ENCODE results near the gene RBL2. TPM values are rescaled to one million over a fixed set of nuclear protein-coding genes. Genes with fewer than 3 reads are reported as not detected.
A peak's percentile ranks its signal among the peaks of the same experiment; 100 is the strongest.

RBL2 gene
- total and polyA plus RNA-seq, 2 of the 13 experiments (the other 11 are each of a cell fraction or from before 2014, with no cell fraction given), result 41.2 to 60.9 TPM

DNA sequence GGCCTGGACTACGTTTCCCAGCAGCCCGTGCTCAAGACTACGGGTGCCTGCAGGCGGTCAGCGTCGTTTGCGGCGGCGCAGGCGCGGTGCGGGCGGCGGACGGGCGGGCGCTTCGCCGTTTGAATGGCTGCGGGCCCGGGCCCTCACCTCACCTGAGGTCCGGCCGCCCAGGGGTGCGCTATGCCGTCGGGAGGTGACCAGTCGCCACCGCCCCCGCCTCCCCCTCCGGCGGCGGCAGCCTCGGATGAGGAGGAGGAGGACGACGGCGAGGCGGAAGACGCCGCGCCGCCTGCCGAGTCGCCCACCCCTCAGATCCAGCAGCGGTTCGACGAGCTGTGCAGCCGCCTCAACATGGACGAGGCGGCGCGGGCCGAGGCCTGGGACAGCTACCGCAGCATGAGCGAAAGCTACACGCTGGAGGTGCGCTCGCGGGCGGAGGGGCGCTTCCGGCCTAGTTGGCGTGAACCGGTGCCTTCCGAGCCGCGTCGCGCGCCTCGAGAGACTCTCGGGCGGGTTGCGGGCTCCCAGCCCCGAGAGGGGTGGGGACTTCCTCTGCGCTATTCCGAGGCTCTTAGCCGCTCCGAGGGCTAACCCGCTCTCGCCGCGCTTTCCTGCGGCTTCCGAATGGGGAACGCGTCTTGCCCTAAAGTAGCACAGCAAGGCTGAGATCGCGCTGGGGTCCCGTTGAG is at the start of gene RBL2 (continued):
- peak; percentile 71; the same call in 1 of the 2 replicates for TF ChIP-seq ZNF138 (CRISPR knock-in tag; IDR thresholded peaks at IDR 0.05; ENCODE audit: low read depth)
- peak; percentile 96; the same call in 1 of the 2 replicates for TF ChIP-seq AHR (CRISPR knock-in tag; IDR thresholded peaks at IDR 0.05)
- TF ChIP-seq, protein P1, sequence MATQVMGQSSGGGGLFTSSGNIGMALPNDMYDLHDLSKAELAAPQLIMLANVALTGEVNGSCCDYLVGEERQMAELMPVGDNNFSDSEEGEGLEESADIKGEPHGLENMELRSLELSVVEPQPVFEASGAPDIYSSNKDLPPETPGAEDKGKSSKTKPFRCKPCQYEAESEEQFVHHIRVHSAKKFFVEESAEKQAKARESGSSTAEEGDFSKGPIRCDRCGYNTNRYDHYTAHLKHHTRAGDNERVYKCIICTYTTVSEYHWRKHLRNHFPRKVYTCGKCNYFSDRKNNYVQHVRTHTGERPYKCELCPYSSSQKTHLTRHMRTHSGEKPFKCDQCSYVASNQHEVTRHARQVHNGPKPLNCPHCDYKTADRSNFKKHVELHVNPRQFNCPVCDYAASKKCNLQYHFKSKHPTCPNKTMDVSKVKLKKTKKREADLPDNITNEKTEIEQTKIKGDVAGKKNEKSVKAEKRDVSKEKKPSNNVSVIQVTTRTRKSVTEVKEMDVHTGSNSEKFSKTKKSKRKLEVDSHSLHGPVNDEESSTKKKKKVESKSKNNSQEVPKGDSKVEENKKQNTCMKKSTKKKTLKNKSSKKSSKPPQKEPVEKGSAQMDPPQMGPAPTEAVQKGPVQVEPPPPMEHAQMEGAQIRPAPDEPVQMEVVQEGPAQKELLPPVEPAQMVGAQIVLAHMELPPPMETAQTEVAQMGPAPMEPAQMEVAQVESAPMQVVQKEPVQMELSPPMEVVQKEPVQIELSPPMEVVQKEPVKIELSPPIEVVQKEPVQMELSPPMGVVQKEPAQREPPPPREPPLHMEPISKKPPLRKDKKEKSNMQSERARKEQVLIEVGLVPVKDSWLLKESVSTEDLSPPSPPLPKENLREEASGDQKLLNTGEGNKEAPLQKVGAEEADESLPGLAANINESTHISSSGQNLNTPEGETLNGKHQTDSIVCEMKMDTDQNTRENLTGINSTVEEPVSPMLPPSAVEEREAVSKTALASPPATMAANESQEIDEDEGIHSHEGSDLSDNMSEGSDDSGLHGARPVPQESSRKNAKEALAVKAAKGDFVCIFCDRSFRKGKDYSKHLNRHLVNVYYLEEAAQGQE (IDR thresholded peaks at IDR 0.05; ENCODE audit: borderline replicate concordance in 1 of 2, low read depth in 1 of 2, low read length in 2 of 2), result peak in 1 of 2 experiments; percentile 21; a peak in 1 of 4 replicates
- no peak for TF ChIP-seq PTBP1 (IDR thresholded peaks at IDR 0.05; ENCODE audit: low read depth, low read length, poor library complexity, severe bottlenecking)
- peak; percentile 40; the same call in 1 of the 2 replicates for TF ChIP-seq POGZ (CRISPR knock-in tag; IDR thresholded peaks at IDR 0.05)
- TF ChIP-seq, protein P2, sequence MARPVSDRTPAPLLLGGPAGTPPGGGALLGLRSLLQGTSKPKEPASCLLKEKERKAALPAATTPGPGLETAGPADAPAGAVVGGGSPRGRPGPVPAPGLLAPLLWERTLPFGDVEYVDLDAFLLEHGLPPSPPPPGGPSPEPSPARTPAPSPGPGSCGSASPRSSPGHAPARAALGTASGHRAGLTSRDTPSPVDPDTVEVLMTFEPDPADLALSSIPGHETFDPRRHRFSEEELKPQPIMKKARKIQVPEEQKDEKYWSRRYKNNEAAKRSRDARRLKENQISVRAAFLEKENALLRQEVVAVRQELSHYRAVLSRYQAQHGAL (CRISPR knock-in tag; IDR thresholded peaks at IDR 0.05; ENCODE audit: not compliant biosample characterization), result no peak
- peak; percentile 85; the same call in 1 of the 2 replicates for TF ChIP-seq ZNF614 (CRISPR knock-in tag; IDR thresholded peaks at IDR 0.05; ENCODE audit: borderline replicate concordance)
- no peak; the same call in 1 of the 2 replicates for TF ChIP-seq SATB2 (CRISPR knock-in tag; IDR thresholded peaks at IDR 0.05)
- TF ChIP-seq HNF4G (IDR thresholded peaks at IDR 0.05; ENCODE audit: borderline replicate concordance, low read depth, low read length), result no peak
- 0 out of 2 replicates have a peak, but pooled peaks have one; percentile 38 for TF ChIP-seq HNF4G (CRISPR knock-in tag; IDR thresholded peaks at IDR 0.05; ENCODE audit: borderline replicate concordance, low read depth)
- 0 out of 2 replicates have a peak, but pooled peaks have one; percentile 22 for TF ChIP-seq ZNF713 (CRISPR knock-in tag; IDR thresholded peaks at IDR 0.05)
- TF ChIP-seq ZFY (CRISPR knock-in tag; IDR thresholded peaks at IDR 0.05), result peak; percentile 98
- TF ChIP-seq, protein P3, sequence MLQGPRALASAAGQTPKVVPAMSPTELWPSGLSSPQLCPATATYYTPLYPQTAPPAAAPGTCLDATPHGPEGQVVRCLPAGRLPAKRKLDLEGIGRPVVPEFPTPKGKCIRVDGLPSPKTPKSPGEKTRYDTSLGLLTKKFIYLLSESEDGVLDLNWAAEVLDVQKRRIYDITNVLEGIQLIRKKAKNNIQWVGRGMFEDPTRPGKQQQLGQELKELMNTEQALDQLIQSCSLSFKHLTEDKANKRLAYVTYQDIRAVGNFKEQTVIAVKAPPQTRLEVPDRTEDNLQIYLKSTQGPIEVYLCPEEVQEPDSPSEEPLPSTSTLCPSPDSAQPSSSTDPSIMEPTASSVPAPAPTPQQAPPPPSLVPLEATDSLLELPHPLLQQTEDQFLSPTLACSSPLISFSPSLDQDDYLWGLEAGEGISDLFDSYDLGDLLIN (CRISPR knock-in tag; IDR thresholded peaks at IDR 0.05; ENCODE audit: borderline replicate concordance), result no peak
- TF ChIP-seq, protein P4, sequence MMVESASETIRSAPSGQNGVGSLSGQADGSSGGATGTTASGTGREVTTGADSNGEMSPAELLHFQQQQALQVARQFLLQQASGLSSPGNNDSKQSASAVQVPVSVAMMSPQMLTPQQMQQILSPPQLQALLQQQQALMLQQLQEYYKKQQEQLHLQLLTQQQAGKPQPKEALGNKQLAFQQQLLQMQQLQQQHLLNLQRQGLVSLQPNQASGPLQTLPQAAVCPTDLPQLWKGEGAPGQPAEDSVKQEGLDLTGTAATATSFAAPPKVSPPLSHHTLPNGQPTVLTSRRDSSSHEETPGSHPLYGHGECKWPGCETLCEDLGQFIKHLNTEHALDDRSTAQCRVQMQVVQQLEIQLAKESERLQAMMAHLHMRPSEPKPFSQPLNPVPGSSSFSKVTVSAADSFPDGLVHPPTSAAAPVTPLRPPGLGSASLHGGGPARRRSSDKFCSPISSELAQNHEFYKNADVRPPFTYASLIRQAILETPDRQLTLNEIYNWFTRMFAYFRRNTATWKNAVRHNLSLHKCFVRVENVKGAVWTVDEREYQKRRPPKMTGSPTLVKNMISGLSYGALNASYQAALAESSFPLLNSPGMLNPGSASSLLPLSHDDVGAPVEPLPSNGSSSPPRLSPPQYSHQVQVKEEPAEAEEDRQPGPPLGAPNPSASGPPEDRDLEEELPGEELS (CRISPR knock-in tag; IDR thresholded peaks at IDR 0.05), result no peak; the same call in none of the 2 replicates
- TF ChIP-seq NFE2L2 (IDR thresholded peaks at IDR 0.05; ENCODE audit: low read length), result no peak
- TF ChIP-seq, protein P5, sequence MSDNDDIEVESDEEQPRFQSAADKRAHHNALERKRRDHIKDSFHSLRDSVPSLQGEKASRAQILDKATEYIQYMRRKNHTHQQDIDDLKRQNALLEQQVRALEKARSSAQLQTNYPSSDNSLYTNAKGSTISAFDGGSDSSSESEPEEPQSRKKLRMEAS (IDR thresholded peaks at IDR 0.05), result peak; percentile 81
- peak; percentile 64 for TF ChIP-seq SRSF1 (optimal IDR thresholded peaks at IDR 0.05; ENCODE audit: low read depth, low read length)
- TF ChIP-seq MEIS2 (CRISPR knock-in tag; IDR thresholded peaks at IDR 0.05), result 0 out of 2 replicates have a peak, but pooled peaks have one; percentile 51
- no peak for TF ChIP-seq ZFP36 (IDR thresholded peaks at IDR 0.05; ENCODE audit: borderline replicate concordance, low read depth, low read length, partially characterized antibody)
- TF ChIP-seq ZNF768 (CRISPR knock-in tag; IDR thresholded peaks at IDR 0.05), result peak; percentile 82; the same call in 1 of the 2 replicates
- TF ChIP-seq ZNF33A (CRISPR knock-in tag; IDR thresholded peaks at IDR 0.05; ENCODE audit: borderline replicate concordance), result no peak

All from HepG2 (cell line).